Globus pallidus (tissue), 1 donor: Measurements from ENCODE around the gene SMIM17.

Experiments used
- DNase-seq: peaks from one replicate; pipeline ENCODE4 v3.0.0-alpha.2; 2015; ENCODE audit warnings: low spot score

The SMIM17 gene

GRCh38 chr19:56642711-56643459 is at the start of gene SMIM17:
Gene SMIM17 (plus strand): TSS chr19:56643159. CDS start chr19:56645668, 2,509 bp downstream.
- DNase-seq: no peak

GRCh38 chr19:56594446-56594782 is 48.5 kb upstream of the SMIM17 start:
- no peak for DNase-seq

GRCh38 chr19:56594783-56595547 is 48.0 kb upstream of the SMIM17 start, which contains the start of gene ZNF71:
Gene ZNF71 (plus strand): TSS chr19:56595302. CDS start chr19:56601559, 6,257 bp downstream.
- DNase-seq: peak; percentile 81

- no peak for DNase-seq
Measured at GRCh38 chr19:56595548-56595899, 47.4 kb upstream of the SMIM17 start.

GRCh38 chr19:56596676-56597075 is 46.3 kb upstream of the SMIM17 start:
- DNase-seq: no peak

GRCh38 chr19:56597696-56598095 is 45.3 kb upstream of the SMIM17 start:
- no peak for DNase-seq

GRCh38 chr19:56601375-56601774 is 41.6 kb upstream of the SMIM17 start:
- DNase-seq: no peak

- peak; percentile 49 for DNase-seq
Measured at GRCh38 chr19:56603829-56604228, 39.1 kb upstream of the SMIM17 start.

- DNase-seq: no peak
Measured at GRCh38 chr19:56608274-56608964, 34.5 kb upstream of the SMIM17 start.

GRCh38 chr19:56611288-56611687 is 31.7 kb upstream of the SMIM17 start:
- no peak for DNase-seq

- no peak for DNase-seq
Measured at GRCh38 chr19:56612737-56613136, 30.2 kb upstream of the SMIM17 start.

GRCh38 chr19:56613639-56614038 is 29.3 kb upstream of the SMIM17 start:
- DNase-seq: no peak

GRCh38 chr19:56617531-56617930 is 25.4 kb upstream of the SMIM17 start:
- no peak for DNase-seq

GRCh38 chr19:56619121-56619520 is 23.8 kb upstream of the SMIM17 start:
- DNase-seq: no peak

GRCh38 chr19:56622374-56622773 is 20.6 kb upstream of the SMIM17 start:
- DNase-seq: no peak

GRCh38 chr19:56623006-56623405 is 20.0 kb upstream of the SMIM17 start:
- DNase-seq: no peak

GRCh38 chr19:56625708-56626107 is 17.3 kb upstream of the SMIM17 start:
- no peak for DNase-seq

- DNase-seq: no peak
Measured at GRCh38 chr19:56633021-56633420, 9.9 kb upstream of the SMIM17 start.

GRCh38 chr19:56637976-56638555 is 4.9 kb upstream of the SMIM17 start:
- peak; percentile 73 for DNase-seq

GRCh38 chr19:56639217-56639616 is 3.7 kb upstream of the SMIM17 start:
- peak; percentile 5 for DNase-seq

GRCh38 chr19:56643460-56643955 is 549 bp downstream of the SMIM17 start:
- no peak for DNase-seq

- no peak for DNase-seq
Measured at GRCh38 chr19:56654151-56654550, 11.2 kb downstream of the SMIM17 start.
